Vagina (tissue), 2 donors: Measurements from ENCODE around the gene OCRL. TPM values are rescaled to one million over a fixed set of nuclear protein-coding genes. Genes with fewer than 3 reads are reported as not detected.

Experiments
- DNase-seq, 2 donors: peaks; one replicate each; pipeline ENCODE4 v3.0.0-alpha.2; 2017; ENCODE audit errors: extremely low spot score in 2 of 2
- H3K27ac ChIP-seq: fragments of 200-600 bp; sonication (generic); one replicate; pipeline ENCODE4 v1.5.1; 2019
- H3K27me3 ChIP-seq: fragments of 200-600 bp; sonication (generic); one replicate; pipeline ENCODE4 v1.5.1; 2019
- H3K36me3 ChIP-seq, 2 donors: fragments of 200-600 bp; sonication (generic); one replicate each; pipeline ENCODE4 v1.5.1; 2017 to 2019
- H3K4me1 ChIP-seq: fragments of 200-600 bp; sonication (generic); one replicate; pipeline ENCODE4 v1.5.1; 2019
- H3K4me3 ChIP-seq, 2 donors: fragments of 200-600 bp; sonication (generic); 1 replicate in 1 of 2; 2 replicates in 1 of 2; pipeline ENCODE4 v1.5.1; 2016 to 2019
- H3K9me3 ChIP-seq: fragments of 200-600 bp; sonication (generic); one replicate; pipeline ENCODE4 v1.5.1; 2019
- CTCF ChIP-seq, 3 experiments: fragments of 450-650 bp in 2 of 3; fragments of 200-600 bp in 1 of 3; sonication (generic) in 1 of 3; IDR thresholded peaks; one replicate each; pipeline ENCODE4 v1.5.1; 2017 to 2019; ENCODE audit warnings: antibody characterized with exemption in 3 of 3, mild to moderate bottlenecking in 2 of 3, moderate library complexity in 2 of 3
- POLR2A ChIP-seq, 2 donors: fragments of 450-650 bp; IDR thresholded peaks; one replicate each; pipeline ENCODE4 v1.6.1; 2017; ENCODE audit warnings: antibody characterized with exemption in 2 of 2, mild to moderate bottlenecking in 2 of 2, moderate library complexity in 2 of 2
- POLR2AphosphoS5 ChIP-seq, 2 donors: sonication (generic); formaldehyde crosslinking; IDR thresholded peaks; one replicate each; pipeline ENCODE4 v1.9.0; 2017; ENCODE audit warnings: antibody characterized with exemption in 2 of 2, mild to moderate bottlenecking in 2 of 2, low read depth in 1 of 2; ENCODE audit not compliant: insufficient read depth in 1 of 2
- intact Hi-C: fragments of 100-400 bp; cut with DNase I; formaldehyde crosslinking; loops from one replicate; pipeline ENCODE4 v1.15.1; 2023
- total RNA-seq: library from RNA; depleted of rRNA; stranded (reverse); fragments of >200 nt; gene quantifications from one replicate; pipeline ENCODE4 v1.2.3, GENCODE V29; 2016

Gene OCRL
- total RNA-seq, 1 donor from 2014 or later = 14.5 TPM

- Histone ChIP-seq H3K4me1 (peaks cover 3% of the 10 kb centered on the region), H3K4me3 (no peak overlapping the region), H3K27ac (no peak overlapping the region), H3K9me3 (no peaks in the 10 kb centered on the region), H3K27me3 (no peaks in the 10 kb centered on the region), H3K36me3 (no peaks in the 10 kb centered on the region)
- intact Hi-C loops = no loop called here
- no peak for TF ChIP-seq POLR2AphosphoS5 (IDR thresholded peaks at IDR 0.05; ENCODE audit: insufficient read depth in 1 of 2, low read depth in 1 of 2)
- TF ChIP-seq CTCF (IDR thresholded peaks at IDR 0.05) = no peak
- no peak for TF ChIP-seq POLR2A (IDR thresholded peaks at IDR 0.05)
- DNase-seq = no peak
These were observed 72.3 kb downstream of the OCRL start for GRCh38 chrX:129612396-129612795.

GRCh38 chrX:129613596-129613995 lies 73.5 kb downstream of the OCRL start:
- Histone ChIP-seq H3K27ac (no peak overlapping the region), H3K36me3 (no peaks in the 10 kb centered on the region), H3K4me3 (no peak overlapping the region), H3K27me3 (no peaks in the 10 kb centered on the region), H3K4me1 (no peaks in the 10 kb centered on the region), H3K9me3 (no peaks in the 10 kb centered on the region)
- intact Hi-C loops = no loop called here
- no peak for TF ChIP-seq POLR2AphosphoS5 (IDR thresholded peaks at IDR 0.05; ENCODE audit: insufficient read depth in 1 of 2, low read depth in 1 of 2)
- TF ChIP-seq CTCF (IDR thresholded peaks at IDR 0.05) = no peak
- no peak for TF ChIP-seq POLR2A (IDR thresholded peaks at IDR 0.05)
- no peak for DNase-seq

DNA sequence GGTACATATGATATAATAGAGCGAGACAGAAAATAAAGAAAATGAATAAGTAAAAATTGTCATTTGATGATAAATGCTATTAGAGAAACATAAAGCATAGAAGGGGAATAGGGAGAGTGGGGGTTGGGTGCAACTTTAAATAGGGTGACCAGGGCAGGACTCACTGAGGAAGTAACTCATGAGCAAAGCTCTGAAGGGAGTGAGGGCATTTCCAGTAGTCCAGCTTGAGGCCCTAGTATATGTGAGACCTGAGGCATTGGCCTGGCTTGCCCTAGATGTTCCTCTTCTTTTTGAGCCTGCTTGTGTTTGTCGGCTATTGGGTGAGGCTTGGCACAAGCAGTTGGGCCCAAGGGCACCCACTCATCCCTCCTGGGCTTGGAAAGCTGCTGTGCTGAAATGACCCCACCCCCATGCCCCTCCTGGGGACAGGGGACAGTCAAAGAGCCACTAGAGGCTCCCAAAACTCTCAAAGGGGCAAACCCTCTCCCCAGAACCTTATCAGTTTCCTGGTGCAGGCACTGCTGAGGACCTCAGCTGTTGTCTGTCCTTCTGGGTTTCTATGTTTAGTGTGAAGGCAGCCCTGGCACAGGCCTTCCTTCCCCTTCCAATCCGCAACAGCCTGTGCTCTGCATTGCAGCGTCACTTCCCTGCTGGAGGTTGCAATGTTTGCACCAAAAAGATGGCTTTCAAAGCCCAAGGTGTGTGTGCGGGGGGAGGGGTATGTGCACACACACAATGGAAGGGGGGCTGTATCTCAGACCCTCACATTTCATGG lies 74.6 kb downstream of the OCRL start:
- Histone ChIP-seq H3K36me3 (no peaks in the 10 kb centered on the region), H3K27me3 (no peaks in the 10 kb centered on the region), H3K27ac (no peak overlapping the region), H3K4me3 (no peak overlapping the region), H3K4me1 (no peaks in the 10 kb centered on the region), H3K9me3 (no peaks in the 10 kb centered on the region)
- DNase-seq = no peak
- intact Hi-C loops = no loop called here
- TF ChIP-seq POLR2AphosphoS5 (IDR thresholded peaks at IDR 0.05; ENCODE audit: insufficient read depth in 1 of 2, low read depth in 1 of 2) (no peak), POLR2A (IDR thresholded peaks at IDR 0.05) (no peak), CTCF (IDR thresholded peaks at IDR 0.05) (no peak)

DNA sequence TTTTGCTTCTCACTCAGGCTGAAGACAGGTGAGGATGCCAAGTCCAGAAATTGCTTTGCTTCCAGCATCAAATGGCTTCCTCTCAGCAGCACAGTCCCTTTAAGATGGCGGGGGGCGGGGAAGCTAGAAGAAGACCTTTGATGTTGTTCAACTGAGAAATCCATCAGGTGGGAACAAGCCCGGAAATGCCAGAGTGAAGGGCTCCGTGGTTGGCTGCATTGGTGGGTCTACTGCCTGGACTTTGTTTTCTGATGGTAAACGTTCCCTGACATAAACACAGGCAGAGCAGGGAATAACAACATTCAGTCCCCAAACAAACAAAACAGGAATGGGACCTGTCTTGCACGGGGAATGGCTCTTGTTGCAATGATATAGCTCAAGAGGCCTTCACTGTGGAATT lies 77.4 kb downstream of the OCRL start:
- H3K4me3 ChIP-seq = no peak overlapping the region
- no peaks in the 10 kb centered on the region for H3K27me3 ChIP-seq
- H3K4me1 ChIP-seq = no peaks in the 10 kb centered on the region
- TF ChIP-seq CTCF (IDR thresholded peaks at IDR 0.05) (no peak), POLR2A (IDR thresholded peaks at IDR 0.05) (no peak), POLR2AphosphoS5 (IDR thresholded peaks at IDR 0.05; ENCODE audit: insufficient read depth in 1 of 2, low read depth in 1 of 2) (no peak)
- H3K27ac ChIP-seq = no peak overlapping the region
- no peak for DNase-seq
- H3K36me3 ChIP-seq = no peaks in the 10 kb centered on the region
- intact Hi-C loops = no loop called here
- H3K9me3 ChIP-seq = no peaks in the 10 kb centered on the region

- Histone ChIP-seq H3K4me3 (no peak overlapping the region), H3K27ac (no peak overlapping the region), H3K36me3 (no peaks in the 10 kb centered on the region), H3K27me3 (no peaks in the 10 kb centered on the region), H3K4me1 (no peaks in the 10 kb centered on the region), H3K9me3 (no peaks in the 10 kb centered on the region)
- no peak for DNase-seq
- no peak for TF ChIP-seq POLR2A (IDR thresholded peaks at IDR 0.05)
- TF ChIP-seq CTCF (IDR thresholded peaks at IDR 0.05) = no peak
- TF ChIP-seq POLR2AphosphoS5 (IDR thresholded peaks at IDR 0.05; ENCODE audit: insufficient read depth in 1 of 2, low read depth in 1 of 2) = no peak
- intact Hi-C loops = no loop called here
These were observed 78.9 kb downstream of the OCRL start for GRCh38 chrX:129618997-129619396.
